ENCODE results near the gene TSPAN18.

DNA sequence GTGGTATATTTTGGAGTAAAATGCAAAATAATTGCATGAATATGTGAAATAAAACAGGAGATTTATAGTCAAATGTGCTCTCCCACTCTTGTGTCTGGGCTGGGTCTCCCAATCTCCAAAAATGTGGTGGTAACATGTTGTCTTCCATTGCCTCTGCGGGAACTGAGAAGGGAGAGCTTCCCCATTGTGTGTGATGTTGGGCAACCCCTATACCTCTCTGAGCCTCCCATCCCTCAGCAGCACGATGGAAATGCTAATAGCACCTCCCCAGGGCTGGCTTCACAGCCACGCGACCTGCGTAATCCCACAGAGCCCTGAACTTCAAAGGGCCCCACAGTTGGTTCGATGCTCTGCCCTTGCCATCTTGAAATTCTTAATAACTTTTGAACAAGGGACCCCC, 151.9 kb downstream of the TSPAN18 start:
- no peak for TF ChIP-seq CTCF (IDR thresholded peaks at IDR 0.05)
- no peak for TF ChIP-seq POLR2A (IDR thresholded peaks at IDR 0.05)
